ENCODE results near the gene EPN3.

EPN3 gene

GRCh38 chr17:50564916-50565315, 32.4 kb downstream of the EPN3 start:
- H3K4me3 ChIP-seq (replicated peaks in 1 of 2; ENCODE audit: low read depth in 2 of 2, low read length in 2 of 2): no peak overlapping the region
- no peak for TF ChIP-seq CTCF (IDR thresholded peaks at IDR 0.05; ENCODE audit: low read depth, low read length)
- peak; percentile 75 to 86 for DNase-seq (ENCODE audit: low read depth in 2 of 2)

- H3K4me3 ChIP-seq (replicated peaks in 1 of 2; ENCODE audit: low read depth in 2 of 2, low read length in 2 of 2): no peak overlapping the region
- DNase-seq (ENCODE audit: low read depth in 2 of 2): peak; percentile 38 to 48
- TF ChIP-seq CTCF (IDR thresholded peaks at IDR 0.05; ENCODE audit: low read depth, low read length): no peak
Measured at GRCh38 chr17:50565402-50566350, 33.1 kb downstream of the EPN3 start.

- no peak overlapping the region for H3K4me3 ChIP-seq (replicated peaks in 1 of 2; ENCODE audit: low read depth in 2 of 2, low read length in 2 of 2)
- DNase-seq (ENCODE audit: low read depth in 2 of 2): no peak
- TF ChIP-seq CTCF (IDR thresholded peaks at IDR 0.05; ENCODE audit: low read depth, low read length): no peak
Measured at GRCh38 chr17:50566886-50567285, 34.4 kb downstream of the EPN3 start.

GRCh38 chr17:50568659-50569058, 36.1 kb downstream of the EPN3 start:
- H3K4me3 ChIP-seq (replicated peaks in 1 of 2; ENCODE audit: low read depth in 2 of 2, low read length in 2 of 2): no peak overlapping the region
- no peak for DNase-seq (ENCODE audit: low read depth in 2 of 2)
- TF ChIP-seq CTCF (IDR thresholded peaks at IDR 0.05; ENCODE audit: low read depth, low read length): no peak

GRCh38 chr17:50569592-50569991, 37.1 kb downstream of the EPN3 start:
- no peak for TF ChIP-seq CTCF (IDR thresholded peaks at IDR 0.05; ENCODE audit: low read depth, low read length)
- no peak for DNase-seq (ENCODE audit: low read depth in 2 of 2)
- no peak overlapping the region for H3K4me3 ChIP-seq (replicated peaks in 1 of 2; ENCODE audit: low read depth in 2 of 2, low read length in 2 of 2)

- DNase-seq (ENCODE audit: low read depth in 2 of 2): no peak
- TF ChIP-seq CTCF (IDR thresholded peaks at IDR 0.05; ENCODE audit: low read depth, low read length): no peak
- no peak overlapping the region for H3K4me3 ChIP-seq (replicated peaks in 1 of 2; ENCODE audit: low read depth in 2 of 2, low read length in 2 of 2)
Measured at GRCh38 chr17:50570032-50570431, 37.5 kb downstream of the EPN3 start.
